Measurements from ENCODE around the gene SMIM38.

- TF ChIP-seq CTCF (IDR thresholded peaks at IDR 0.05; ENCODE audit: insufficient read depth, low read depth, low read length) (no peak), EZH2 (IDR thresholded peaks at IDR 0.05; ENCODE audit: insufficient read depth, low read length) (no peak)
Measured at GRCh38 chr11:69173331-69173730, 17.6 kb downstream of the SMIM38 start.
